GM18951 (cell line): ENCODE data around the gene MAS1L.

ENCODE experiments used
- POLR2A ChIP-seq: IDR thresholded peaks from 4 replicates; pipeline ENCODE4 v1.6.1; 2011; ENCODE audit warnings: mild to moderate bottlenecking; ENCODE audit not compliant: insufficient read length, insufficient read depth; ENCODE audit errors: extremely low read depth
- in situ Hi-C: fragments of 300-500 bp; cut with MboI; formaldehyde crosslinking; loops from one replicate; pipeline ENCODE4 v1.12.0; 2022; ENCODE audit warnings: low sequenced_read_pairs, mixed read lengths, inconsistent platforms; ENCODE audit not compliant: unreplicated experiment

The MAS1L gene

GRCh38 chr6:29504961-29505360 is 17.2 kb upstream of the MAS1L start:
- in situ Hi-C loops, result no loop called here
- TF ChIP-seq POLR2A, result no peak

GRCh38 chr6:29502597-29502996 is 14.8 kb upstream of the MAS1L start:
- TF ChIP-seq POLR2A, result no peak
- in situ Hi-C loops, result no loop called here

- in situ Hi-C loops, result no loop called here
- TF ChIP-seq POLR2A, result no peak
These were observed 14.4 kb upstream of the MAS1L start for GRCh38 chr6:29502181-29502580.

- no peak for TF ChIP-seq POLR2A
- in situ Hi-C loops, result no loop called here
These were observed 13.3 kb upstream of the MAS1L start for GRCh38 chr6:29501106-29501505.

GRCh38 chr6:29500594-29500993 is 12.8 kb upstream of the MAS1L start:
- in situ Hi-C loops, result no loop called here
- TF ChIP-seq POLR2A, result no peak

GRCh38 chr6:29499704-29500103 is 11.9 kb upstream of the MAS1L start:
- in situ Hi-C loops, result no loop called here
- no peak for TF ChIP-seq POLR2A

- in situ Hi-C loops, result no loop called here
- no peak for TF ChIP-seq POLR2A
These were observed 9.2 kb upstream of the MAS1L start for GRCh38 chr6:29496961-29497360.

GRCh38 chr6:29495571-29495970 is 7.8 kb upstream of the MAS1L start:
- in situ Hi-C loops, result no loop called here
- TF ChIP-seq POLR2A, result no peak

GRCh38 chr6:29494131-29494530 is 6.4 kb upstream of the MAS1L start:
- in situ Hi-C loops, result no loop called here
- TF ChIP-seq POLR2A, result no peak

- in situ Hi-C loops, result no loop called here
- TF ChIP-seq POLR2A, result no peak
These were observed 5.5 kb upstream of the MAS1L start for GRCh38 chr6:29493261-29493660.

- in situ Hi-C loops, result no loop called here
- TF ChIP-seq POLR2A, result no peak
These were observed 3.8 kb upstream of the MAS1L start for GRCh38 chr6:29491574-29491973.

- TF ChIP-seq POLR2A, result no peak
These were observed 2.8 kb upstream of the MAS1L start for GRCh38 chr6:29490552-29490951.

GRCh38 chr6:29490055-29490454 is 2.3 kb upstream of the MAS1L start:
- no peak for TF ChIP-seq POLR2A
- in situ Hi-C loops, result no loop called here

More at GRCh38 chr6:29490552-29490951, 2.8 kb upstream of the MAS1L start:
- in situ Hi-C loops, result no loop called here

GRCh38 chr6:29489286-29489685 is 1.5 kb upstream of the MAS1L start:
- TF ChIP-seq POLR2A, result no peak
- in situ Hi-C loops, result no loop called here

- TF ChIP-seq POLR2A, result no peak
- in situ Hi-C loops, result no loop called here
These were observed 1.1 kb upstream of the MAS1L start for GRCh38 chr6:29488874-29489273.
